Measurements from ENCODE around the gene LRRC10.

The LRRC10 gene

GRCh38 chr12:69569236-69569635 lies 41.5 kb downstream of the LRRC10 start:
- DNase-seq (ENCODE audit: low spot score): no peak

DNA sequence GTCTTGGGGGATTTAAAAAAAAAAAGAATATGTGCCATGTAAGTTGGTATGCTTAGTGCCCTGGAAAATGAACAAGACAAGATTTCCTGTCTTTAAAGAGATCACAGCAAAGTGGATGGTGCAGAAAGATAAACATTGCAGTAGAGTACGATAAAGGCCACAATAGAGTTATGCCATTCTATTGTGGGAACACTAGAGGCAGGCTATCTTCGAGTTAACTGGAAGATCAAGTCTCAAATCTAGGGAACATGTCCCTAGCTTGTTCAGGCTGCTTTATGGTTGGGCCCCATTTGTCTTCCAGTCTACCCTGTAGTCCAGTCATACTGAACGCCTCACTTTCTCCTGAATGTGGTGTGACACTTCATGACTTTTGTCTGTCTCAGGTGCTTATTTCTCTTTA lies 44.1 kb downstream of the LRRC10 start:
- DNase-seq (ENCODE audit: low spot score): no peak

DNA sequence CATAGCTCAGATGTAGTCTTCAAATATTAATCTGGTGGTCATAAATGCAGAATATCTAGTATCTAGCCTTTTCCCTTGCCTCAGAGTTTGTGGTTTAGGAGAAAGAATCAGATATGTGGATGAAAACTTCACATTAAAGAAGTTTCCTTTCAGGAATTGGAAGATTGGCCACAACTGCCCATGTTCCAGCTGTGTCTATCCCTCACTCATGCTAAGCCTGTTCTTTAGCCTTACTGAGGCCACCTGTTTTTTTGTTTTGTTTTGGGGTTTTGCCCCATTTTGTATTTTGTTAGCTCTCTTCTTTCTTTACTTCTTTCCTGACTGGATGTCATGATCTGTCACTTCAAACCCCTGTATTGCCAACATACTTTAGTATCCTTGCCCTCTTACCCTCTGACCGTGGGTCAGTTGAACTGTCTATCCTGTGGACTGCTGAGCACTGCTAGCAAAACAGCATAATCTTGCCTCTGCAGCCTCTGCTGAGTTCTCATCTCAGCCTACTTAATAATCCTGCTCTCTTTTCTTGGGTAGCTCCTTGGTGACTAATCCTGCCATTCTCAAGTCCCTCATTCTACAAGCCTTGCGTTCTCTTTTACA lies 47.4 kb downstream of the LRRC10 start:
- DNase-seq (ENCODE audit: low spot score): no peak

Data from CD4-positive, alpha-beta T cell treated with Interleukin-2 at 100 ng/mL for 4 hours (primary cell).